ENCODE results near the gene PTS.
A peak's percentile ranks its signal among the peaks of the same experiment; 100 is the strongest.

The PTS gene

DNA sequence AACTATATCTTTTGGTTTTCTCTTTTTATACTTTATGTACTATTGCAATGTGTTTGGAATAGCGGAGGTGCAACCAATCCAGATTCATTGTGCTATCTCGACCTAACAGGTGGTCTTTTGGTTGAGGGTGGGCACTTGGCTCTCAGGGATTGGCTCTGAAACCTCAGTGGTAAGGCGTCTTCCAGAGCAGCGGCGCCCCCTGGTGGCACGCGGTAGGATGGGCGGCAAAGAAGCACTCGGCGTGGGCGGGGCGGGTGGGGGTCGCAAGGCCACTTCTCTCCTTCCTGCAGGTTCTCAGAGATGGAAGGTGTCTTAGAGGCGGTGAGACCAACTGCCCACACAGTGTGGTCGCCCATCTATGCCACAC, 53.7 kb downstream of the PTS start:
- POLR2A ChIA-PET, result interaction anchor here (0.6 to 1.2 kb wide), 3 partner anchors 53 to 67 kb away, joined by 3 read pairs; partner anchors contain the start of gene PTS
- H3K4me3 ChIP-seq (ENCODE audit: low read depth, low read length), result peak overlapping the region; percentile 57
- peak; percentile 90 for TF ChIP-seq CTCF (IDR thresholded peaks at IDR 0.05; ENCODE audit: insufficient read depth, low read length, missing control alignments)
- no peak for DNase-seq (ENCODE audit: low read depth, low spot score)
- CTCF ChIA-PET, result interaction anchor here (0.6 to 19.8 kb wide), 44 partner anchors 8 to 1009 kb away, joined by 3 to 970 read pairs (median 5); partner anchors contain the start of genes BCO2, PLET1, PTS and SDHD

GRCh38 chr11:112280268-112281126, 54.3 kb downstream of the PTS start:
- POLR2A ChIA-PET, result interaction anchor here (0.6 to 1.2 kb wide), 3 partner anchors 53 to 63 kb away, joined by 3 read pairs; partner anchors contain the start of gene PTS
- peak; percentile 84 for TF ChIP-seq CTCF (IDR thresholded peaks at IDR 0.05; ENCODE audit: insufficient read depth, low read length, missing control alignments)
- CTCF ChIA-PET, result interaction anchor here (0.6 to 19.8 kb wide), 46 partner anchors 8 to 1009 kb away, joined by 3 to 970 read pairs (median 5); partner anchors contain the start of genes BCO2, PLET1, PTS and SDHD
- peak overlapping the region; percentile 57 for H3K4me3 ChIP-seq (ENCODE audit: low read depth, low read length)
- DNase-seq (ENCODE audit: low read depth, low spot score), result no peak

GRCh38 chr11:112281726-112282125, 55.5 kb downstream of the PTS start:
- DNase-seq (ENCODE audit: low read depth, low spot score), result no peak
- CTCF ChIA-PET, result interaction anchor here (0.5 to 19.8 kb wide), 15 partner anchors 10 to 1008 kb away, joined by 3 to 970 read pairs (median 5); partner anchors contain the start of genes PLET1, PTS and TEX12
- no peak overlapping the region for H3K4me3 ChIP-seq (ENCODE audit: low read depth, low read length)
- no peak for TF ChIP-seq CTCF (IDR thresholded peaks at IDR 0.05; ENCODE audit: insufficient read depth, low read length, missing control alignments)
- POLR2A ChIA-PET, result no interaction called here

Measured in AG04449 (cell line).